ENCODE data around the gene WSCD2.

- TF ChIP-seq CTCF (conservative IDR thresholded peaks at IDR 0.05): no peak
- TF ChIP-seq ZFX (IDR thresholded peaks at IDR 0.05): no peak
Observed at GRCh38 chr12:108295641-108296040, 166.6 kb downstream of the WSCD2 start.

All from C4-2B (cell line).